Measurements from ENCODE around the gene LZTR1.

GRCh38 chr22:21042978-21043859, 61.1 kb downstream of the LZTR1 start:
- TF ChIP-seq CTCF (conservative IDR thresholded peaks at IDR 0.05) = no peak
- TF ChIP-seq EZH2 (IDR thresholded peaks at IDR 0.05; ENCODE audit: low read depth) = no peak

All from PC-9 (cell line).